ENCODE results near the gene ZNF578.
"Not testable (repeated sequence)": the region's sequence is repeated elsewhere in the genome, so short reads cannot be mapped to it uniquely, and the experiment has no call there.

The ZNF578 gene

DNA sequence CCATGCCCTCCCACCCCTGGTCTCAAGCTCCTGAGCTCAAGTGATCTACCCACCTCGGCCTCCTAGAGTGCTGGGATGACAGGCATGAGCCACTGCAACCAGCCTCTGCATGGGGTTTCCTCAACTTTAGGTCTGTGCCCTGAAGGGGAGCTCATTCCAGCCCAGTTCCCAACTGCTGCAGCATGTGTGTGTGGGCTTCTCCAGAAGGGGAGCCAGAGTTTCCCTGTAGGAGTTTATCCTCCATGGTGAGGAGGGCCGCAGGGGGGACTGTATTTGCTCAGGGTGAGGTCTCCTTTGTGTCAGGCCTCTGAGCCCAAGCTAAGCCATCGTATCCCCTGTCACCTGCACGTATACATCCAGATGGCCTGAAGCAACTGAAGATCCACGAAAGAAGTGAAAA is 62.8 kb downstream of the ZNF578 start:
- no peak for DNase-seq (ENCODE audit: low spot score)

DNA sequence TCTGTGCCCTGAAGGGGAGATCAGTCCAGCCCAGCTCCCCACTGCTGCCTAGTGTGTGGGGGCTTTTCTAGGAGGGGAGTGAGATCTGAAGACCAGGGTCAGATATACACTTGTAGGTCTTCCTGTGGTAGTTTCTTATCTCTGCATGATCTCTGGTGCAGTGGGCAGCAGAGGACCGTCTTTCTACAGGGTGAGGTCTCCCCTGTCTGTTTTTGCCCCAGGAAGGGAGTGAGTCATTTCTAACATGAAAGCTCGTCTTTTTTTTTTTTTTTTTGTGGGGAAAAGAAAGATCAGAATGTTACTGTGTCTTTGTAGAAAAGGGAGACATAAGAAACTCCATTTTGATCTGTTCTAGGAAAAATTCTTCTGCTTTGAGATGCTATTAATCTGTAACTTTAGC is 65.3 kb downstream of the ZNF578 start:
- no peak for DNase-seq (ENCODE audit: low spot score)

DNA sequence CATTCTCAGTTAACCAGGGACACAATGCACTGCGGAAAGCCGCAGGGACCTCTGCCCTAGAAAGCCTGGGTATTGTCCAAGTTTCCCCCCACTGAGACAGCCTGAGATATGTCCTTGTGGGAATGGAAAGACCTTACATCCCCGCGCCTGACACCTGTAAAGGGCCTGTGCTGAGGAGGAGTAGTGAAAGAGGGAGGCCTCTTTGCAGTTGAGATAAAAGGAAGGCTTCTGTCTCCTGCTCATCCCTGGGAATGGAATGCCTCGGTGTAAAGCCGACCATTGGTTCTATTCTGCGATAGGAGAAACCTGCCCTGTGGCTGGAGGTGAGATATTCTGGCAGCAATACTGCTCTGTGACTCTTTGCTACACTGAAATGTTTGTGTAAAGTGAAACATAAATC is 65.8 kb downstream of the ZNF578 start:
- not testable (repeated sequence) for DNase-seq (ENCODE audit: low spot score)

DNA sequence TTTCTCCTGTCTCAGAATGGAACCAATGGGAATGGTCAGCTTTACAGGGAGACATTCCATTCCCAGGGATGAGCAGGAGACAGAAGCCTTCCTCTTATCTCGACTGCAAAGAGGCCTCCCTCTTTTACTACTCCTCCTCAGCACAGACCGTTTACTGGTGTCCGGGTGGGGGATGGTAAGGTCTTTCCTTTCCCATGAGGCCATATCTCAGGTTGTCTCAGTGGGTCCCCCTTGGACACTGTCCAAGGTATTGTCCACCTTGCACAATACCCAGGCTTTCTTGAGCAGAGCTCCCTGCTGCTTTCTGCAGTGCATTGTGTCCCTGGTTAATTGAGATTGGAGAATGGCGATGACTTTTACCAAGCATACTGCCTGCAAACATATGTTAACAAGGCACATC is 66.7 kb downstream of the ZNF578 start:
- no peak for DNase-seq (ENCODE audit: low spot score)

DNA sequence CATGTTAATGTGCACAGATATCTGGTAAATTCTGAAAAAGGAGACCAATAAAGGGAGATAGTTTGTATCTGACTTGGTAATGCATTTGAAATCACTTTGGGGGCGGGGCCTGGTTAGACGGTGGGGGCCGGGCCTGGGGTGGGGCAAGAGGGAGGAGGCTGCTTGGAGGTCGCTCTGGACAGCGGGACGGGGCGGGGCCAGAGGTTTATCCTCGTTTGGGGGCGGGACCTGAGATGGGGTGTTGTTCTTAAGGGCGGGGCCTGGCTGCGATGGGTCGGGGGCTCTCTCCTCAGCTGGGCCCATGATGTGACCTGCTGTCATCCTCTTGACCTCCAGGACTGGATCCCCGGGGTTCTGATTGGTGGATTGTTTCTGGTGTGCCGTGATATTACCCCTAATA is 69.2 kb downstream of the ZNF578 start:
- DNase-seq (ENCODE audit: low spot score) = no peak

DNA sequence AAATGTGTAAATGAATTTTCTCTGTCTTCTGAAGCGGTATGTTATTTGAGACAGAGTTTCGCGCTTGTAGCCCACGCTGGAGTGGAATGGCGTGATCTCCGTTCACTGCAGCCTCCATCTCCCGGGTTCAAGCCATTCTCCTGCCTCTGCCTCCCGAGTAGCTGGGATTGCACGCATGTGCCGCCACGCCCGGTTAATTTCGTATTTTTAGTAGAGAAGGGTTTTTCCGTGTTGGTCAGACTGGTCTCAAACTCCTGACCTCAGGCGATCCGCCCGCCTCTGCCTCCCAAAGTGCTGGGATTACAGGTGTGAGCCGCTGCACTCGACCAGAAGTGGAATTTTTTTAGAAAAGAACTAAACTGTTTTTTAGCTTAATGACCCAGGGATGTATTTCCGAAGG is 70.7 kb downstream of the ZNF578 start:
- no peak for DNase-seq (ENCODE audit: low spot score)

DNA sequence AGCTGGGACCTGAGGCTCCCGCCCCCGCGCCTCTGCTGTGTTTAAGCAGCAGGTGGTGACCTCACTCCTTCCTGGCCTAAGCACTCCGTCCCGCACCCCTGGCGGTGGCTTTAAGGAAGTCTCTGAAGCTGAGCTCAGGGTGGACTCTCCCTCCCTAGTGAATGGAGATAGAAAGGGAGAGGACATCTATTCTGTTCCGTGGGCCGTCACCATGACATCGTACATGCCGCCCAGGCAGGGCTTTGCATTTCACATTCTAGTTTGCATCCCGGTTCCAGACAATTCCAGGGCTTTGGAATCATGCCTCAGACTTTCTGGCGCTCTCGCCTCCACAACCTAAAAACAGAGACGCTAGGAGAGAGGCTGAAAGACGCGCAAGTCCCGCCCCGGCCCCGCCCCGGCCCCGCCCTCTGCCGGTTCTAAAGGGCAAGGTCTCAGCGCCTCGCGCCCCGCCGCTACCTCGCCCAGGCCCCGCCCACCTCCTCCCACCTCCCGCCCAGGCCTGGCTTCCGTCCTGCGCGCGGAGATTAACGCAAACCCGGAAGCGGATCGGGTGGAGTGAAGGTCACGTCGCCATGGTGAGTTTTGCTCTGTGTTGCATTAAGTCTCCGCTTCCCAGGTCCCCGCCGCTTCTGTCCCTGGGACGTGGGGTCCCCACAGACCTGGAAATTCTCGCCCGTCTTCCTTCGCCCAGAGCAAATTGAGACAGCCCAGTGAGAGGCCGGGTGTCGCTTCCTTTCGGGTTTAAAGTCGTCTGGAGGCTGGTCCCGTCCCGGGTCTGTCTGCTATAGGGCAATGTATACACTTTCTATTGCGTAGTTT is 74.0 kb downstream of the ZNF578 start, which contains the start of gene ZNF808:
Gene ZNF808 (plus strand): TSS at position 535 of the 822 bp plus-strand sequence. CDS start 15,617 bp downstream, outside the sequence.
- DNase-seq (ENCODE audit: low spot score) = peak; percentile 81

DNA sequence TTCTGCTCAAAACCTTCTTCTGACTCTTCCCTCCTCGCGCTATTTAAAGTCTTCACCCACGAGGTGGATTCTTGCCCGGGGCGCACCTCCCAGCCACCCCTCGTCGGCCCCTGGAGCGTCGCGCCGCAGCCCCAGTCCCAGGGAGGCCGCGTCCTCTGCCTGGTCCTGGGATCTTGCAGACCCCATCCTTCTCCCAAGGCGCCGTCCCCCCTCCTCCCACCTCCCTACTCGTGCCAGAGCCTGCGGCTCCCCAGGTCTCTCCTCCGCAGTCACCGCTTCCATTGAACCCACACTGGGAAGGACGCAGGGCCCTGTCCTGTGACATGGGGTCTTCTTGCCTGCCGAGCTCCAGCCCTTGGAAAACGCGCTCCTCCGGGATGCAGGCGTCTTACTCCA is 74.6 kb downstream of the ZNF578 start:
- peak; percentile 15 for DNase-seq (ENCODE audit: low spot score)

DNA sequence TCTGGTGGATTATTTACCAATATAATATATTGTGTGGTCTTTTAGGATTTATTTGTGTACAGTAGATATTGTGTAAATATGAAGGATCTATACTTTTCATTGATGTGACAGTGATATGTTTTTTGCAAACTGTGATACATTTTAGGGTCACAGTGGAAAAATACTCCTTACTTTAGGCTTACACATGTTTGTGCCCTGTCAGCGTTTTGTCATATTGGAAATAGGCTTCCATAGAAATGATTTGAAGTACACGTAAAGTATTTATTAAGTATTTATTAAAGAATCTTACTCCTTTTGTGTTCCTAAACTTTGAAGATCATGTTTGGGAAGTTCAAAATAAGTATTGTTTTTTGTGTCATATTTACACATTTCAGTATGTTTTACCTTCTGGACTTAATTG is 79.1 kb downstream of the ZNF578 start:
- no peak for DNase-seq (ENCODE audit: low spot score)

DNA sequence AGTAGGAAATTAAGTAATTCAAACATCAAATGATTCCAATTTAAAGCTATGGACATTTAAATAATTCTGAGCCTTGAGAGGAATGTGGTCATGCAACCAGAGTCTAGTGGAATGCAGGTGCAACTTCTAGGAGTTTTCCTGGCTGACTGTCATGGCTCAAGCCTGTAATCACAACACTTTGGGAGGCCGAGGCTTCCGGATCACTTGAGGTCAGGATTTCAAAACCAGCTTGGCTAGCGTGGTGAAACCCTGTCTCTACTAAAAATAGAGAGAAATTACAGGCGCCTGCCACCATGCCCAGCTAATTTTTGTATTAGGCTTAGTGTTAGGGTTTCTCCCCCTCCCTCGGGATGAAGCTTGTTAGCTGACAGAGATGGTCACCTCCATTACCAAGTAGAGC is 80.5 kb downstream of the ZNF578 start:
- no peak for DNase-seq (ENCODE audit: low spot score)

DNA sequence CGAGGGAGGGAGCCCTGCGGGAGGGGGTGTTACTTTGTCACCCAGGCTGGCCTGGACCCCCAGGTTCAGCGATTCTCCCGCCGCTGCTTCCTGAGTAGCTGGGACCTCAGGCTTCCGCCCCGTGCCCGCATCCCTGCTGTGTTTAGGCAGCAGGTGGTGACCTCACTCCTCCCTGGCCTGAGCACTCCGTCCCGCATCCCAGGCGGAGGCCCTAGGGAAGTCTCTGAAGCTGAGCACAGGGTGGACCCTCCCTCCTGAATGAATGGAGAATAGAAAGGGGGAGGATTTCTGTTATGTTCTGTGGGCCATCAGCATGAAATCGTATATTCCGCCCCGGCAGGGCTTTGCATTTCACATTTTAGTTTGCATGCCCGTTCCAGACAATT is 82.0 kb downstream of the ZNF578 start:
- DNase-seq (ENCODE audit: low spot score) = not testable (repeated sequence)

DNA sequence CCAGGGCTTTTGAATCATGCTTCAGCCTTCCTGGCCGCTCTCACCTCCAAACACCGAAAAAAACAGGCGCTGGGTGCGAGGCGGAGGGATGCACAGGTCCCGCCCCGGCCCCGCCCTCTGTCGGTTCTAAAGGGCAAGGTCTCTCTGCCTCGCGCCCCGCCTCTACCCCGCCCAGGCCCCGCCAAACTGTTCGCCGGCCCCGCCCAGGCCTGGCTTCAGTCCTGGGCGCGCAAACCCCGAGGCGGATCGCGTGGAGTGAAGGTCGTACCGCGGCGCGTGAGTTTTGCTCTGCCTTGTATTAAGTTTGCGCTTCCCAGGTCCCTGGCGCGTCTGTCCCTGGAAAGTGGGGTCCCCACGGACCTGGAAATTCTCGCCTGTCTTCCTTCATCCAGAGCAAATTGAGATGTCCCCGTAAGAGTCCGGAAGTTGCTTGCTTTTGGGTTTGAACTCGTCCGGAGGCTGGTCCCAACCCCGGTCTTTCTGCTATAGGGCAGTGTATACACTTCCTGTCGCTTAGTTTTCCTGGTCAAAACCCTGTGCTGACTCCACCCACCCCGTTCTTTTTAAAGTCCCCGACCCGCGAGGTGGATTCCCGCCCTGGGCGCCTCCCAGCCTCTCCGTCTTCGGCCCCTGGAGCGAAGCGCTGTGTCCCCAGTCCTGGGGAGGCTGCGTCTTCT is 82.6 kb downstream of the ZNF578 start:
- DNase-seq (ENCODE audit: low spot score) = no peak

DNA sequence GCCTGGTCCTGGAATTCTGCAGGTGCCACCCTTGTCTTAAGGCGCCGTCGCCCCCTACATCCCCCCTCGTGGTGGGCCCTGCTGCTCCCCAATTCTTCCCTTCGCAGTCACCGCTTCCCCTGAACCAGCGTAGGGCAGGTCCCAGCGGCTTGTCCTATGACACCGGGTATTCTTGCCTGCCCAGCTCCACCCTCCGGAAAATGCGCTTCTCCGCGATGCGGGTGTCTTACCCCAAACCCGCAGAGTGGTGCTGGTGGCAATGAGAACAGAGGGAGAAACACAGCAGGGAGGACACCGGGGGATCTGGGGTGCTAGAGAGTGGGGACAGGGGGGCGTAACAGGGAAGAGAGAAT is 83.1 kb downstream of the ZNF578 start:
- no peak for DNase-seq (ENCODE audit: low spot score)

DNA sequence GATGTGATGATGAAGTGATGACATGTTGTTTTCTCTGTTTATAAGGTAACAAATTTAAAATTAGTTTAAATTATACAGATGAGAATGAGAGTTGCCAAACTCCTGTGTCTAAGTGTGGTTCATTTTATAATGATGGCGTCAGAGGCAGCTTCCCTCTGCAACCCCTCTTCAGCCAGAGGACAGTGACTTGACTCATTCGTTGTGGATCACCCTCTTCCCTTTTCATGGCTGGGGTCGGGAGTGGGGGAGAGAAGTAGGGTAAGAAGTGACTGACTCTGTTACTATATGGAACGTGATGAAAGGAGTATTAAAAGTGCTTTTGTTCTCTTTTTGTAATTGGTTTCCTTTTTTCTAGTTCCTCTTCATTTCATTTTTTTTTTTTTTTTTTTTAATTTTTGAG is 85.5 kb downstream of the ZNF578 start:
- not testable (repeated sequence) for DNase-seq (ENCODE audit: low spot score)

DNA sequence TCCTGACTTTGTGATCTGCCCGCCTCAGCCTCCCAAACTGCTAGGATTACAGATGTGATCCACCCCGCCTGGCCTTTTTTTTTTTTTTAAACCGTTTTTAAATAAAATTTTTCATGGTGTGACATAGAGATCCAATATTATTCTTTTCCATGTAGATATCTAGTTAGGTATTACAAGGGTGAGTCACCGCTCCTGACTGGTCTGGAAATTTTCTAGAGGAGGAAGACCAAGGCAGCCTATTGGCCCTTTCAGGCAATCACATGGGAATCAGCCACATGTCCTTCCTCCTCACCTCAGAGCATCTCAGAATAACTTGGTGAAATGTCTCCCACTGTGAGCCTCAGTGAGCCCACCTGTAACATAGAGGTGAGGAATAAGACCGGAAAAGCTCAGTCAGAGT is 87.8 kb downstream of the ZNF578 start:
- DNase-seq (ENCODE audit: low spot score) = not testable (repeated sequence)

DNA sequence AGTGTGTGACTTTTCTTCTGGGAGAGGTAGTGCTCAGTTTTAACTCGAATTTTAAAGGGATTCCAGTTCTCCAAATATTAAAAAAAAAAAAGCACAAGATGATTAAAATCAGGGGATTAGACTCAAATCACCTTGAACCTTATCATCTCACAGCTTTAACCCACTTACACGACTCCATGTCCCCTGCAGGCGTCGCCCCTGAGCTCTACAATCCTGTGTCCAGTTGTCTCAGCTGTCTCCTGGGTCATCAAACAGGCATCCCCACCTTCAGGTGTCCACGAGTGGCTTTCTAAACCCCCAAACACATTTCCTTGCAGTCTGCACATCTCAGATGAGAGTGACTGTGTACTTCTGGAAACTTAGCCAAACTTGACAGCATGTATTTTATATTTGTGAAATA is 88.3 kb downstream of the ZNF578 start:
- no peak for DNase-seq (ENCODE audit: low spot score)

DNA sequence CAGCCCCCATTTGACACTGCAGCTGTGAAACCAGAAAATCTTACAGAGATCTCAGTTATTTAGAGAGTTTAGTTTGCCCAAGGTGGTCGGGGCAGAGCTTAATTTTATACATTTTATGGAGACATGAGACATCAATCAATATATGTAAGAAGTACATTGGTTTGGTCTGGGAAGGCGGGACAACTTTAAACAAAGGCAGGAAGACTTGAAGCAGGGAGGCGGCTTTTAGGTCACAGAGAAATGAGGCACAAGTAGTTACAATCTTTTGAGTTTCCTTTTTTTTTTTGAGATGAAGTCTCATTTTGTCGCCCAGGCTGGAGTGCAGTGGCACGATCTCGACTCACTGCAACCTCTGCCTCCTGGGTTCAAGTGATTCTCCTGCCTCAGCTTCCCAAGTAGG is 89.2 kb downstream of the ZNF578 start:
- not testable (repeated sequence) for DNase-seq (ENCODE audit: low spot score)

DNA sequence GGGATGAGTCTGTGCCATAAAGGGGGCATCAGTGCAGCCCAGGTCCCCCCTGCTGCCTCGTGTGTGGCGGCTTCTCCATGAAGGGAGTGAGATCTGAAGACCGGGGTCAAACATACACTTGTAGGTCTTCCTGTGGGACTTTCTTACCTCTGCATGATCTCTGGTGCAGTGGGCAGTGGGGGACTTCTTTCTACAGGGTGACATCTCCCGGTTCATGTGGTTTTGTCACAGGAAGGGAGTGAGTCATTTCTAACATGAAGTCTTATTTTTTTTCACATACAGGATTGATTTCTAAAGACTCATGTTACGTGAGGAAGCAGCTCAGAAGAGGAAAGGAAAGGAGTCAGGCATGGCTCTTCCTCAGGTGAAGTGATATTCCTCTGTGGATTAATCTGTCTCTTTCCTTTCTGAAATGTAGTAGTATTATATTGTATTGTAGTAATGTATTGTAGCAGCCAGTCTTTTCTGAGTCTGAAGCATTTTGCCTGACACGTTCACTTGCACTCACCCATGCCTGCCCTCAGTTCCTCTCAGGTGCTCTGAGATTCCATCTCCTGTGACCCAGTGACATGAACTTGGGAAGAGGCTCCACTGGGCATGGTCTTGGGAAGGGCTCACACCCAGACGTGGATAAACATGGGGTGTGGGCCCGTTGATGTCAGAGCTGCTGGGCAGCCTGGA is 89.8 kb downstream of the ZNF578 start:
- DNase-seq (ENCODE audit: low spot score) = no peak

DNA sequence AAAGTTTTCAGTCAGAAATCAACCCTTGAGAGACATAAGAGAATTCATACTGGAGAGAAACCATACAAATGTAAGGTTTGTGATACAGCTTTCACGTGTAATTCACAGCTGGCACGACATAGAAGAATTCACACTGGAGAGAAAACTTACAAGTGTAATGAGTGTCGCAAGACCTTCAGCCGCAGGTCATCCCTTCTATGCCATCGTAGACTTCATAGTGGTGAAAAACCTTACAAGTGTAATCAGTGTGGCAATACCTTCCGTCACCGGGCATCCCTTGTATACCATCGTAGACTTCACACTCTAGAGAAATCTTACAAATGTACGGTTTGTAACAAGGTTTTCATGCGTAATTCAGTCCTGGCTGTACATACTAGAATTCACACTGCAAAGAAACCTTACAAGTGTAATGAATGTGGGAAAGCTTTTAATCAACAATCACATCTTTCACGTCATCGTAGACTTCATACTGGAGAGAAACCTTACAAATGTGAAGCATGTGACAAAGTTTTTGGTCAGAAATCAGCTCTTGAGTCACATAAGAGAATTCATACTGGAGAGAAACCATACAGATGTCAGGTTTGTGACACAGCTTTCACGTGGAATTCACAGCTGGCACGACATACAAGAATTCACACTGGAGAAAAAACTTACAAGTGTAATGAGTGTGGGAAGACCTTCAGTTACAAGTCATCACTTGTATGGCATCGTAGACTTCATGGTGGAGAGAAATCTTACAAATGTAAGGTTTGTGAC is 101.0 kb downstream of the ZNF578 start:
- DNase-seq (ENCODE audit: low spot score) = no peak

DNA sequence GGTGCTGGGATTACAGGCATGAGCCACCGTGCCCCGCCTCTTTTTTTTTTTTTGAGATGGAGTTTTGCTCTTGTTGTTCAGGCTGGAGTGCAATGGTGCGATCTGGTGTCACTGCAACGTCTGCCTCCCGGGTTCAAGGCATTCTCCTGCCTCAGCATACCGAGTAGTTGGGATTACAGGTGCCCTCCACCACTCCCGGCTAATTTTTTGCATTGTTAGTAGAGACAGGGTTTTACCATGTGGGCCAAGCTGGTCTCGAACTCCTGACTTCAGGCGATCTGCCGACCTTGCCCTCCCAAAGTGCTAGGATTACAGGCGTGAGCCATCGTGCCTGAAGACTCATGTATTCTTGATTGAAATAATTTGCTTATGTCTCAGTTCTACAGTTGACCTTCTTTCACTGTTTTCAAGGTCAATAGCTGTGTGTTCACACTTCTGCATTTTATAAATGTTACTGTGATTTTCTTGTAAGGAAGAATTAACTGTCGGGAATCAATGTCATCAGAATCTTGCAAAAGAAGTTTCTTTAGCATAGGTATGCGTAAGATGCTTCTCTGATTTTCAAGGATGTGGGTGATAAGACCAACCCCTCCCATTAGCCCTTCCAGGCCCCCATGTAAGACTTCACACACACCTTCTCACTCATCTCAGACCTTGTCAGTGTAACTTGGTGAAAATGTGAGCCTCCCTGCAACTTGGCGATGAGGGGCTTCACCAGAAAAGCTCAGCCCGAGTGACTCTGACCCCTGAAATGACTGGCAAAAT is 104.1 kb downstream of the ZNF578 start:
- no peak for DNase-seq (ENCODE audit: low spot score)

DNA sequence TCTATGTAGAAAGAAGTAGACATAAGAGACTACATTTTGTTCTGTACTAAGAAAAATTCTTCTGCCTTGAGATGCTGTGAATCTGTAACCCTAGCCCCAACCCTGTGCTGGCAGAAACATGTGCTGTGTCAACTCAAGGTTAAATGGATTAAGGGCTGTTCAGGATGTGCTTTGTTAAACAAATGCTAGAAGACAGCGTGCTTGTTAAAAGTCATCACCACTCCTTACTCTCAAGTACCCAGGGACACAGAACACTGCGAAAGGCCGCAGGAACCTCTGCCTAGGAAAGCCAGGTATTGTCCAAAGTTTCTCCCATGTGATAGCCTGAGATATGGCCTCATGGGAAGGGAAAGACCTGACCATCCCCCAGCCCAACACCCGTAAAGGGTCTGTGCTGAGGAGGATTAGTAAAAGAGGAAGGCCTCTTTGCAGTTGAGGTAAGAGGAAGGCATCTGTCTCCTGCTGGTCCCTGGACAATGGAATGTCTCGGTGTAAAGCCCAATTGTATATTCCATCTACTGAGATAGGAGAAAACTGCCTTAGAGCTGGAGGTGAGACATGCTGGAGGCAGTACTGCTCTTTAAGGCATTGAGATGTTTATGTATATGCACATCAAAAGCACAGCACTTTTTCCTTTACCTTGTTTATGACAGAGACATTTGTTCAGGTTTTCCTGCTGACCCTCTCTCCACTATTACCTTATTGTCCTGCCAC is 105.5 kb downstream of the ZNF578 start:
- DNase-seq (ENCODE audit: low spot score) = not testable (repeated sequence)

Measured in HuH-7 (cell line).